Inflammatory macrophage treated with lipopolysaccharide for 4 hours (primary cell): ENCODE results near the gene GDF10.

Source experiments
- DNase-seq: peaks from one replicate; pipeline ENCODE4 v3.0.0-alpha.2; 2020

The GDF10 gene, protein sequence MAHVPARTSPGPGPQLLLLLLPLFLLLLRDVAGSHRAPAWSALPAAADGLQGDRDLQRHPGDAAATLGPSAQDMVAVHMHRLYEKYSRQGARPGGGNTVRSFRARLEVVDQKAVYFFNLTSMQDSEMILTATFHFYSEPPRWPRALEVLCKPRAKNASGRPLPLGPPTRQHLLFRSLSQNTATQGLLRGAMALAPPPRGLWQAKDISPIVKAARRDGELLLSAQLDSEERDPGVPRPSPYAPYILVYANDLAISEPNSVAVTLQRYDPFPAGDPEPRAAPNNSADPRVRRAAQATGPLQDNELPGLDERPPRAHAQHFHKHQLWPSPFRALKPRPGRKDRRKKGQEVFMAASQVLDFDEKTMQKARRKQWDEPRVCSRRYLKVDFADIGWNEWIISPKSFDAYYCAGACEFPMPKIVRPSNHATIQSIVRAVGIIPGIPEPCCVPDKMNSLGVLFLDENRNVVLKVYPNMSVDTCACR

DNA sequence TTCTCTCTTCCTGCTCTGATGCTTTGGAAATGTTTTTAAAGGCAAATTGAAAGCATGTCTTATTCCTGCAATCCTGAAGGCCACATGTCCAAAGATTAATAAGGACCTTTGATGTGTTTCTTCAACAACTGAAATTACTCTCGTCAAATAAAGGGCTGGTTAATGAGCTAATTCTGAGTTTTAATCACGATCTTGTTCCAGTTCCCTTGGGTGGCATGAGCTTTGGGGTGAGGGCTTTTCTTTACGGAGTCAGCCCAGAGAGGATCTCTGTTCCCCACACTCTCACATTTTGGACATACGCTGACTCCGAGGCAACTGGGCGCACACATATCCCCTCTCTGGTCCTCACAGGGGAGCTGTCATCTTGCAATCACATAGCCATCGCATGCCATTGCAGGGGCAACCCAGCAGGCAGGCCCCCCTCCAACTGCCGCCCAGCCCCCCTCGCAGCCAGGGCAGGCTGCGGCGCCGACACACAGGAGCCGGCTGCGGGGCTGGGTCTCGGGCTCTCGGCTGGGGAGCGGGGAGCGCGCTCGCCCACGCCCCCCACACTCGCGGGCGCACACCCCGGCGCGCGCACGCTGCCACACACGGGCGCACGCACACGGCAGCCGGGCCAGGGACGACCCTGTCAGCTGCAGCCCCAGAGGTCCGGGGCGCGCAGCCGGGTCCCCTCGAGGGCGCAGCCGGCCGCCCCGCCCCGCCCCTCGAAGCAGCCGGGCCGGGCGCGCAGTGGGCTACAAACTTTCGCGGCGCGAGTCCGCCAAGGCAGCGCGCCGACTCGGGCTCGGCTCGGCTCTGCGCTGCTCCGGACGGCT lies at the start of gene GDF10:
GDF10 (plus strand) TSS at position 587 of the 818 bp plus-strand sequence. CDS start 455 bp downstream, outside the sequence.
- DNase-seq: no peak

DNA sequence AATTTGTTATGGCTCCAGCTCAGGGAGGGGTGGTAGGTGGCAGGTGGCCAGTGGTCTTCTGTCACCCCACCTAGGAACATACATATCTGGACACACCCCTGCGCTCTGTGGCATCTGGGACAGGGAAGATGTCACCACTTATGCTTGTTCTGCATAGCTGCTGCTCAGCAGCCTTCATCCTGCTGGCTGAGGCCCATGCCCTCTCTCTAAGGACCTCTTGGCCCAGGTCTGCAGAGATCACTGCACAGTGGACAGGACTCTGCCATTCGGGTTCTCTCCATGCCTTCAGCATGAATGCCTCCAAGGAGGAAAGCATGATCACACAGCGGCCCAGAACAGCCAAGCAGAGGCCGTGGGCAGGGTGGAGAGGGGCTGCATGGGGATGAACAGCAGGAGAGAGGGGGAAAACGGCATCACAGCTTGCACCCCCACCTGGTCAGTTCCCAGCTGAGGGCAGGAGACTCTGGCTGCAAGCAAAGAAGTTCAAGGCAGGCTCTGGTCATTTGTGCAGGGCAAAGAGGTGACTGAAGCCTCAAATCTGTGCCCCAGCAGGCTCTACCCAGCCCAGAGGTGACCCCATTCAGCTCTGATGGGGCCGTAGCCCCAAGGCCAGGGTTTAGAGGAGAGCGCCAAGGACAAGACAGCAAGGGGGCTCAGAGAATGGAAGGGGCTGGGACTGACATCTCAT lies 47.8 kb upstream of the GDF10 start:
- DNase-seq: no peak

DNA sequence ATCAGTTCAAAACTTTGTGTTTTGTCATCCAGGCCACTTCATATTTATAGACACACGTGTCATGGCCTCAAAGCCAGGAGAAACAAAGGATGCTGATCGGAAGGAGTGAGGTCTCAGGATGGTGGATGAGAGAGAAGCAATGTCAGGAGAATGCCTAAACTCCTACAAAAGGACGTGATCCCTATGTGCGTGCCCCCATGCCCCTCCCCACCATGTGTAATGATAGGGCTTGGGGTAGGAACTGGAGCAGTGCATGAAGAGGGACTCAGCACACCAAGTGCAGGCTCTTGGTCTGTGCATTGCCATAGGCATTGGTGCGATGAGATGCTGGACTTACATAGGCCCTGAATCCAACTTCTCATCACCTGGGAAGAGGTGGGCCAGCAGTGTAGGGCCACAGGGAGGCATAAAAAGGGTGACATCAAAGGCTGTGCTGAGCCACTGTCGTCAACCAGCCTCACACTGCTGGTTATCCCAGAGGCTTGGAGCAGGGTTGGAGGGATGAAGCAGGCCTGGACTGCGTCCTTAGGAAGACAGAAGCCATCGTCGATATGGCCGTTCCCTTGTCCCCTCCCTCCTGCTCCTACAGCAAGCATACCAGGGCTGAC lies 46.9 kb upstream of the GDF10 start:
- no peak for DNase-seq

DNA sequence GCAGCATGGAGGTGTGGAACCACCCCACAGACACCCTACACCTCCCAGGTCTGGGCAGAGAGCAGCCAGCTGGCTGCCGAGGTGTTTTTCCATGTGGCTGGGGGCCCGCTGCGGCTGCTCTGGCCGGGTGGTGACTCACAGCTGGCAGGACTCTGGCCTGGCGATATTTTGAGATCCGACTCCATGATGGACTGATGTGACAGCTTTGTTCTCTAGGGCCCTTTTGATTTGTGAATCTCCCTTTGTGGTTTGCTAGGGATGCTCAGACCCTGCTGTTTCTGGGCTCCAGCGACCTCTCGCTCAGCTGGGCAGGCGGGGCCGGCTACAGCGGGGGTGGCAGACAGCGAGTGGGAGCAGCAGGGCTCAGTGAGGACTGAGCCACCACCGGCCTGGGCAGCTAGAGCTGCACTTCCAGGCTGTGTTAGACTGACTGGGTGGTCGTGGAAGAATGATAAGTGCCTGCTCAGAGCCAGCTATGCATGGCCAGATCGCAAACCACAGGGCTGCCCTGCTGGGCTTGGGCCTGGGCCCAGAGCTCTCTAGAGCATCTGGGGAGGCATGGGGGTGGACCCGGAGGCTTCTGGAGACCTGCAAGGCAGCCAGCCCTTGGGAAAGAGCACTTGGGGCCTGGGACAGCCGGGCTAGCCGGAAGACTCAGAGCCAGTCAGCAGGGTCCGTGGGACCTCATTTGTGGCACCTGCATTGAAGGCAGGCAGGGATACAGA lies 46.2 kb upstream of the GDF10 start:
- DNase-seq: no peak

DNA sequence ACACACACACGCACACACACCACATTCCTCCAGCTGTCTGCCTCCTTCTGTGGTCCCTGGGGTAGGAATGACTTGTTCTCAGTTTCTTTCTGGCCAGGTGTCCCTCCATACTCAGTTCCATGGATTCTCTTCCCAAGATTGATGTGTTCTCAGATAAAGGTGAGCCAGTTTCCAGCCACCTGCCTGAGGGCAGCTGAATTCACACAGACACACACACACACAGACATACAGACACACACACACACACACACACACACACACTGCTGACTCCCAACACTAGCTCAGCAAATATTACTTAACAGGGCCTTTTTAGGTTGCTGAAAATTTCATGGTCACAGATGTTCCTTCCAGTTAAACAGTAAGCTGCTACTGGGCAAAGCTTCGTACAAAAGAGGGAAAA lies 45.4 kb upstream of the GDF10 start:
- no peak for DNase-seq

DNA sequence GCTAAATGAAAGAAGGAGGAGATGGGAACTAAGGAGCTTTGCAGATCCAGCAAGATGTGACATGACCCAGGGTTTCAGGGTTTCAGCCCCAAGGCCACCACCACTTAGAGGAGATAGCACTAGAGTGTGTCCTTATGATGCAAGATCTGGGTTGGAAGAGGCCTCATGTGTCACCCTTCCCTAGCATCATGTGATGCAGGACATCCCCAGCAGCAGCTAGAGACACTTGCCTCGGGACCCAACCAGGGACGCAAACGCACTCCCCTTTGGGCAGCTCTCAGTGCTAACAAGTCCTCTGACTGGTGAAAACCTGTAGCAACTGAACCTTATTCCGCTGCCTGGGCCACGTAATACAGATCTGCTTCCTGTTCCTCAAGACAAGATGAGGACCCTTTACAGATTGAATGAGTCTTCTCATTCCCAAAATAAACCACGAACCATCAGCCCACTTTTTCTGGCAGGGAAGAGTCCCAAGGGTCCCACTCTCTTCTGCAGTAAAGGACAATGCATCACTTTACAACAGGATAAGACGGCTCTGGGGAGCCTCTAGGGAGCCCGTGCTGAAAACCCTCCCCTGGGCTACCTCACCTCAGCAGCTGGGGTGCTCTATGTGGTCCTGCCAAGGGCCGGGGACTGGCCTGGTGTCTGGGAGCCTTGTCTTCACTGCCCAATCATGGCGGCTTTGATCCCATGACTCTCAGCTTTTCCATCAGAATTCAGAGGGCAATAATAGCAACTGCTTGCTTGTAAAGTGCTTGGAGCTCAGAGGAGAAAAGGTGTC lies 44.8 kb upstream of the GDF10 start:
- peak; percentile 86 for DNase-seq

DNA sequence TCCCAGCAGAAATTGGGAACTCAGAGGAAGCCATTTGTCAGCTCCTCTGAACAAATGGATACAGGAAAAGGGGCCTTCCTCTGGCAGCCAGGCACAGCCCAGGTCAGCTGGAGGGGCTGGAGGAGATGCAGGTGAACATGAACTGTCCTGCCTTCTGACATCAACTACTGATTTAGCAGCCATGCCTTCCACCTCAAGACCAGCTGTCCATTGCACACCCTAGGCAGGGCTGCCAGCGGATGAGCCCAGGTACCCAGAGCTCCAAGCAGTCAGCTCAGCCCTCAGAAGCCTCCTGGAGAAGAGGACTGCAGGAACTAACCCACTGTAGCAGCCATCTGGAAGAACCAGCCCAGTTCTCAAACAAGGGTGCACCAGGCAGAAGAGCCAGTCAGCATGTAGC lies 44.1 kb upstream of the GDF10 start:
- no peak for DNase-seq

DNA sequence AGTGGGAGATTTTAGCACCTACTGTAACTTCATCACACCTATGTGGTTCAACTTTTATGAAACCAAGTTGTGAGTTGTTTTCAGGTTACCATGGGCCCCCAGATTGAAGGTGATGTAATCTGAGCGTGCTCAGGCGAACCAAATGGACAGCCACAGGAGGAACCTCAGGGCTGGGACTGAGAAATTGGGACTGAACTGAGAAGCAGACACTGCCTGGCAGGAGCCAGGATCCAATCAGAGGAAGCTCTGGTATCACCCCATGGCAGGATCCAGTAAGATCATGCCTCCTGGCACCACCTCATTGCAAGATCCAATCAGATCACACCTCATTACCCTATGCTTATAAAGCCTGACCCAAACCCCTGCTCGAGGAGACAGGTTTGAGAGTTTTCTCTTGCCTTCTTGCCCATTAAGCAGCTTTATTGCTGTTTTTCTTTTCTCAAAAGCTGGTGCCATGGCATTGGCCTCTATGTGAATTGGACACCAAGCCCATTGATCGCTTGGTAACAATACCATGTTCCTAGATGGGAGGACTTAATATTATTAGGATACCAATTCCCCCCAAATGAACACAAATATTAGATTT lies 43.2 kb upstream of the GDF10 start:
- DNase-seq: peak; percentile 34

DNA sequence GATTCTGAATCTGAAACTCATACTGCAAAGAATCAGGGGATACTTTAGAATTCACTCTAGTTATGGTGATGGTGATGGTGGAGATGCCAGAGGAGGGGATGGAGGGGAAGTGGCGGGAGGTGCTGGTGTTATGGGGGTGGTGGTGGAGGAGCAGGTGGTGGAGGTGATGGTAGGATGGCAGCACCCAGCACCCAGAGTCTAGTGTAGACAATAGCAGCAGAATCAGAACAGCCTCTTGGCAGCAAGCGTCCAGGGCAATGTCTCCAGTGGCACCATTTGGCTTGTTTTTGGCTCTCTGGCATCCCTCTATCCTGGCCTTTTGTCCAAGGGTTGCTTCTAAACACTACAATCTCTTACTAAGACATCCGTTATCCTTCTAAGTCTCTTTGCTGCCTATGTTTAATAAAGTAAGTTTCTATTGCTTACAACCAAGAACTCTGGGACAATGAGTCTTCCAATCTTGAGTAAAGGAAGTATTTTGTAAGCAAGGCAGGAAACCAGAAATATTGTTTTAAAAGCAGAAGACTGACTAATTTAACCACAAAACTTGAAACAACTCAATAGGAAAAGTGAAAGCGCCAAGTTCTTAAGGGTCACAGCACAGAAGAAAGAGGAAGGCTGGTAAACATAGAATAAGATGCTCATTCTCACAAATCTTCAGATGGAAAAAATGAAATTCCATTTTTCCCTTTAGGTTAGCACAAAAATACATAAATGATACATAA lies 42.4 kb upstream of the GDF10 start:
- DNase-seq: peak; percentile 93

DNA sequence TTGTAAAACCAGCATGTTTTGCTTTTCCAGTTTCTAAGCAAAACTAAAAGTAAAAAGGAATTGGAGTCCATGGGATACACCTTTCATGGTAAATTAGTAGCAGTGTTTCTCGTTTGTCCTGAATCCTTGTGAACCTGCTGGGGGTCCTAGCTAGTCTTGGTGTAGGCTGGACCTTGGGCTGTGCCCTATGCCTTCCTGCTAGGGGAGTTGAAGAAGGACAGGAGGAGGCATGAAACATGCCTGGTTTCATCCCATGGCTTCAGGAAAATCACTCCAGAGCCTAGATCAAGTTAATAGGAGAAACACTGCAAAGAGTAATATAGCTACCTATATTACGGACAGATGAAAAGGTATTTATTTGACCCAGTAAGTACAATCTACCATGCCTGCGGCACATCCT lies 41.1 kb upstream of the GDF10 start:
- DNase-seq: no peak

DNA sequence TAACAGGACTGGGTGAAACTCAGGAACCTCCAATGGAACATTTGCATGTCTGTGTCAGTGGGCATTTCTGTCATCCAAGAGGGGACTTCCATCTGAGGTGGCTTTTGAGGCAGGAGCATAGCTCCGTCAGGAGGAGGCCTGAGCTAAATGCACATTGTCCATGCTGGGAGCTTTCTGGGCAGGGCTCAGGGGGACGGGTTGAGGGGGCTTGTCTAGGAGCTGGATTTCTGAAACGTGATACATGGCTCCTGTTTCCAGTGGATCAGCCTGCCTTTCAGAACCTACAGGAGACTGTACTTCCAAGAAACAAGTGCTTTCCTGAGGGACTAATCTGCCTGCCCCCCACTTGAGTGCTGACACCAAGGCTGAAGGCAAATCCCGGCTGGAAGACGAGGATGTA lies 40.5 kb upstream of the GDF10 start:
- DNase-seq: no peak

DNA sequence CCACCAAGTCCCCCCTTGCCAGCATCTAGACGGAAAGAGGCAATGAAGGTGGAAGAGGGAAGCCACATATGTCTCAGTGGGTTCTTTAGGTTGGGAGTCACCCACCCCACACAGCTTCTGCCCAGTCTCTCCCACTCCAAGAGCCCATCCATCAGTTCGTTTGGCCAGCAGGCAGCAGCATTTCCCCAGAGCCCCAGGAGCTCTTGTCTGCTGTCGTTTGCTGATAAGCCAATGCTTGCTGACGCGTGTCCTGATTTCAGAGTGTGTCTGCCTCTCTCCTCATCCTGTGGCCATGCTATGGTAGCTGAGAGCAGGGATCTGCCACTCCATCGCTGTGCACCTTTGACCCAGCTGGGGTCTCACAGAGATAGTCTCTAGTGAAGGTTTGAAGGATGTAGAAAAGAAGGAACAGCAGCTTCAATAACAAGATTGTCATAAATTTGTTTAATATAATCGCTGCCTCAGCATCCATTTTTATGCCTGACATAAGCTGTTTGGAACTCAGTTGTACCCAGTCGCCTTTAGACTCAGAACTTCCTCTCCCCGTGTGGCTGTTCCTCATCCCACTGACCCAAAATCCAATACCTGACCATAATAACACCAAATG lies 39.4 kb upstream of the GDF10 start:
- no peak for DNase-seq

DNA sequence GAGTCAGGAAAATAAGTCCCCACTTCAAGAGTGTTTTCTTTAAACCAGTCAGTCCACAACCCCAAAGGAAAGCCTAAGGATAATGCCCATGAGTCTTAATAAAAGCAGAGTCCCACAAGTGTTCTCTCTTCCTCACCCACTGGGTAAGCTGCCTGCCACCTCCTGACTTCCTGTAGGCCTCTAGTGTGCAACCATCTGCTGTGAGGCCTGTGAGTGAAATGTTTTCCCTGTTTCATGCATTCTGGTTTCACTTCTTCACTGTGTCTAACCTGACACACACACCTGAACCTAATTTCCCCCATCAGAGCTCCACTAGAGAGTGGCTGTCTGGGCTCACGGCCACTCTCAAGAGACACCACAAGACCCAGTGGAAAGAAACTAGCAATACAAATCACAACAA lies 38.9 kb upstream of the GDF10 start:
- no peak for DNase-seq

DNA sequence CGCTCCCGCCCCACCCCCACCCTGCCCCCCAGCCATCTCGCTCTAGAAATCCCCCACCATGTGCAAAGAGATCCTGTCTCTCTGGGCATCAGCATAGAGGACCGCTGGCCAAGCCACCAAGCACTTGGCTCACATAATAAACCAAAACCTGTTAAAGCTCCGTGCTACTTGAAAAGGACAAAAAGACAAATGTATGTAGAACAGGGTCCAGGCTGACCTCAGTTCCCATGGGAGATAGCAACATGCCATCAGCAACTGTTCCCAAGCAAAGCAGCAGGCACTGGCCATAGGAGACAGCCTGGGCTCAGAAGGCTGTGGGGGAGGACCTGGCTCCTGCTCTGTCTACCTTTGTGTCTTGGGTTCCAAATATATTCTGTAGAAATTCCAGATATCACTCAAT lies 38.4 kb upstream of the GDF10 start:
- DNase-seq: no peak

DNA sequence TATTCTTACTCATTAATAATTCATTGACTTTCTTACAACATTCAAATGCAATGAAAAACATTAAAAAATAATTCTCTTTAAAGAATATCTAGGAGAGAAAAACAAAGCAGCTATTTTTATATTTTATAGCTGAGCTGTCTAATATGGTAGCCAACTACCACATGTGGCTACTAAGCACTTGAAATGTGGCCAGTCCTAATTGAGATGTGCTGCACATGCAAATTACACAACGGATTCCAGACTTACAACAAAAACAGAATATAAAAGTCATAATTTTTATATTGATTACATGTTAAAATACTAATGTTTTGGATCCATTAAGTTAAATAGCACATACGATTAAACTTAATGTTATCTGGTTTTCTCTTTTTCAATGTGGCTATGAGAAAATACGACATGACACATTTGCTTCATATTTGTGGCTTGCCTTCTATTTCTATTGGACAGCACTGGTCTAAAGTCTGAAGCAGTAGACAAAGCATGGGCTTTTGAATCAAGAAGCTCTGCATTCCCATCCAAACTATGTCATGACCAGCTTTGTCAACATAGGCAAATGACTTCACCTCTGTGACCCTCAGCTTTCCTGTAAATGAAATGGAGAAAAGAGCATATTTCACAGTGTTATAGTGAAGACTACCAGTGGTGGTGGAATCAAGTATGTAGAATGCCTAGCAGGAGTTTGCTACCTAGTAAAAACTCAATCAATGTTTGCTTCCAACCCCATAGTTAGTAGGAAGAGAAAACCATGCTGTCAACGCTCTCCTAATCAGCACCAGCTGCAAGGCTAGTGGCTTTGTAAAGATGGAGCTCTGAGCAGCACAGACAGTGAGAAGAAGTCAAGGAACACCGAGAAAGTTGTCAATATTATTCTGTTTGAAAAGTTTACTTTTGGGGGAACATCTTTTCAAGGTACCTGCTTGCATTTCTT lies 37.1 kb upstream of the GDF10 start:
- DNase-seq: no peak

DNA sequence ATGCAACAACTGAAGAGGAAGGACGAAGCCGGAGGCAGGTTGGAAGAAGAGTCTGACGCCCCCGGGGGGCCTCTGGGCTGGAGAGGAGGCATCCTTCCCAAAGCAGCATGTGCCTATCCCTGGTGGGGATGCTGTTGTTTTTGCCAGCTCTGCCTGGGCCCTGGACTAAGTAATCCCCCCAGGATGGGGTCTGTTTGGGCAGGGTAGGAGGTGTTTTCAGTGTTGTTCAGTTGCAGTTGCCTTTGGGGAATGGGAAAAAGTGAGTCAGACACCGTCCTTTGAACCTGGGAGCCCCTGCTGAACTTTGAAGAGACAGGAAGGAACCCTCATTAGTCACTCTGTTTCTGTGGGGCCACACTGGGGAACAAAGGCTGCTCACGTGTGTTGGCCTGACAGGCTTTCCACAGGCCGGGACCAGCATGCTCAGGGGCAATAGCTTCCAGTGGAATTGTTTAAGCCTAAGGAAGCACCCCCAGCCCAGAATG lies 35.2 kb upstream of the GDF10 start:
- no peak for DNase-seq

DNA sequence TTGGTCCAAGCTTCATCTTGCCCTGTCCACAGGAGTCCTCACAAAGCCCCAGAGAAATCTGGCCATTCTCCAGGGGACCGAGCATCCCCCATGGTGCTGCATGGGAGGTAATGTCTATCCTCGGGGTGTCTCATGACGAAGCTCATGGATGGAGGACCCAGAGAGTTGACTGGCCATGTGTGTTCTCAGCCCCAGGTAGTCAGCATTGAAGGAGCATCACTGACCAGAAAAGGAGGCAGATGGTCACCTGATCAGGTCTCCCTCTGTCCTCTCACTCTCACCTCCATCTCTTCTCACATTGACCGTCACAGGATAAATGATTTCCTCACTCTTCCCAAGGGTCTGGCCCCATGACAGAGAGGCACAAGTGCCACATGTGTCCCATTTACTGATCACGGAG lies 33.4 kb upstream of the GDF10 start:
- no peak for DNase-seq

DNA sequence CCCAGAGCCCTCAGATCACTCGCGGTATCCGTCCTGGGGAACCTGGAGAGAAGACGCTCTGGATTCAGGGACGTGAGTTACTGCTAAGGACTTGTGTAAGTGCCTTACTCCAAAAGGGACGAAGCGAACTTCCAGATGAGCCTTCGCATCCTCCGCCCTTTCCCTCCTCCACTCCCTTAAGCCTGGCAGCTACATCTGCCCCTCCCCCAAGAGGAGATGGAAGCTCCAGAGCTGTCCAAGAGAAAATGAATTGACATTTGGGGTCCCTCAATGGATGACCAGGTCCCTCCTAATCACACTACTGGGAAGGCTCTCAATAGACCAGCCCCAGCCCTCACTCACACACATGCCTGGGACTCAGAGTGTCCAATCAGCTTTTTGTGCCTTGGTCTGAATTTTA lies 31.3 kb upstream of the GDF10 start:
- no peak for DNase-seq

DNA sequence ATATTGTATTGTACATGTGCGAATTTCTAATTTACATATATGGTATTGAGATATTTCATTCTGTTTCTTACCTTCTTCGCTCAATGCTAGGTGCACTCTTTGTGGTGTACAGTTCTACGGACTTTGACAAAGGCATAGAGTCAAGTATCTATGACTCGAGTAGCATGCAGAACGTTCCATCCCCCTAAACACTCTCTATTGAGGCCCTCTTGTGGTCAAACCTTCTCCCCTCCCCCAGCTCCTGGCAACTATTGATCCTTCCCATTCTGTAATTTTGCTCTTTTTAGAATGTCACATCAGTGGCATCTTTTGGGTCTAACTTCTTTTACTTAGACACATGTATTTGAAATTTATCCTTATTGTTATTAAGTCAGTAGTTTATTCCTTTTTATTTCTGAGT lies 30.7 kb upstream of the GDF10 start:
- no peak for DNase-seq
